Endometrial microvascular endothelial cells (primary cell): ENCODE data around the gene HOXC9. TPM values are rescaled to one million over a fixed set of nuclear protein-coding genes. Genes with fewer than 3 reads are reported as not detected.

Experiments used
- in situ Hi-C: cut with HindIII; loops from 2 replicates; pipeline ENCODE4 v1.10.0; 2017; ENCODE audit warnings: low sequenced_read_pairs, low pct_unique_long_range_greater_than_20kb; ENCODE audit errors: inconsistent ontology term
- total RNA-seq: library from RNA; depleted of rRNA; stranded (reverse); fragments of >200 nt; gene quantifications from one replicate; pipeline ENCODE4 v1.2.3, GENCODE V29; 2015; ENCODE audit errors: inconsistent ontology term

The HOXC9 gene
- not detected for total RNA-seq

DNA sequence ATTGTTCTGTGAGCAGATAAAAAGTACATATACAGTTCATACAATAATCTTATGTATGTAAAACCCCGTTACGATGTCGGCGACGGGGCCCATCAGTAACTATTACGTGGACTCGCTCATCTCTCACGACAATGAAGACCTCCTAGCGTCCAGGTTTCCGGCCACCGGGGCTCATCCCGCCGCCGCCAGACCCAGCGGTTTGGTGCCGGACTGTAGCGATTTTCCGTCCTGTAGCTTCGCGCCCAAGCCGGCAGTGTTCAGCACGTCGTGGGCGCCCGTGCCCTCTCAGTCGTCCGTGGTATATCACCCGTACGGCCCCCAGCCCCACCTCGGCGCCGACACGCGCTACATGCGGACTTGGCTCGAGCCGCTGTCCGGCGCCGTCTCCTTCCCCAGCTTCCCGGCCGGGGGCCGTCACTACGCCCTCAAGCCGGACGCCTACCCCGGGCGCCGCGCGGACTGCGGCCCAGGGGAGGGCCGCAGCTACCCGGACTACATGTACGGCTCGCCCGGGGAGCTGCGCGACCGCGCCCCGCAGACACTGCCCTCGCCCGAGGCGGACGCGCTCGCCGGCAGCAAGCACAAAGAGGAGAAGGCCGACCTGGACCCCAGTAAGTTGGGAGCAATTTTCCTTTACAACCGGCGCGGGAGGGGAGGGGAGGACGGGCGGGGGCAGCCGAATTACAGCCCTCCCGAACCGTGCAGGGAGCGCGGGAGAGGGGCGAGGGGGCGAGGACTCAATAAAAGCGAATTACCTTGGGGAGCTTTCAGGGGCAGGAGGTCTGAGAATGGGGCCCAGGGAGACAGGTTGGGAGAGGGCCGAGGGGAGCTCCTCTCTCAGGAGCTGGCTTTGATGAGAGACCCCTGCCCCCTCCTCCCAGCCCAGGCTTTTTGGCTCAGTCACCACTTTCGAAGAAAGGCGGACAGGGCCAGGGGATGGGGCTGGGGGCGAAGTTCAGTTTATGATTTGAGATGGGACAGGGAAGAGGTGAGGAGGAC, at the start of gene HOXC9:
Gene HOXC9 (plus strand): TSS at position 46 of the 999 bp plus-strand sequence. CDS start 28 bp downstream, at position 74.
- in situ Hi-C loops: loop anchor here (25.0 kb wide), 1 partner anchor 212 kb away; no protein-coding TSS in a partner anchor

DNA sequence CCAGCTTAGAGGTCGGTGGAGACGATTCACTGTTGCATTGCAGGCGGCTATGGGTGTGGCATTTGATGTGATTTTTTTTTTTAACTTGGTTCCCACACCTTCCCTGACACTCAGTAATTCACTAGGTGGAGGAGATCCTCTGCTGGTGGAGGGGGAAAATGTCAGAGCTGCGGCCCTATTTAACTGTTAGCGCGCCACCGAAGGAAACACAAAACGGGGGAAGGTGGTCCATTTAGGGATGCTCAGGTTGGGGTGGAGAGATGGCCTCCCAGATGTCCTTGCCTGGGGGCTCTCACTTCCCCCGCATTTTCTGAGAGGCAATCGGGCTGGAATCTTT, 49.6 kb upstream of the HOXC9 start:
- in situ Hi-C loops: no loop called here

DNA sequence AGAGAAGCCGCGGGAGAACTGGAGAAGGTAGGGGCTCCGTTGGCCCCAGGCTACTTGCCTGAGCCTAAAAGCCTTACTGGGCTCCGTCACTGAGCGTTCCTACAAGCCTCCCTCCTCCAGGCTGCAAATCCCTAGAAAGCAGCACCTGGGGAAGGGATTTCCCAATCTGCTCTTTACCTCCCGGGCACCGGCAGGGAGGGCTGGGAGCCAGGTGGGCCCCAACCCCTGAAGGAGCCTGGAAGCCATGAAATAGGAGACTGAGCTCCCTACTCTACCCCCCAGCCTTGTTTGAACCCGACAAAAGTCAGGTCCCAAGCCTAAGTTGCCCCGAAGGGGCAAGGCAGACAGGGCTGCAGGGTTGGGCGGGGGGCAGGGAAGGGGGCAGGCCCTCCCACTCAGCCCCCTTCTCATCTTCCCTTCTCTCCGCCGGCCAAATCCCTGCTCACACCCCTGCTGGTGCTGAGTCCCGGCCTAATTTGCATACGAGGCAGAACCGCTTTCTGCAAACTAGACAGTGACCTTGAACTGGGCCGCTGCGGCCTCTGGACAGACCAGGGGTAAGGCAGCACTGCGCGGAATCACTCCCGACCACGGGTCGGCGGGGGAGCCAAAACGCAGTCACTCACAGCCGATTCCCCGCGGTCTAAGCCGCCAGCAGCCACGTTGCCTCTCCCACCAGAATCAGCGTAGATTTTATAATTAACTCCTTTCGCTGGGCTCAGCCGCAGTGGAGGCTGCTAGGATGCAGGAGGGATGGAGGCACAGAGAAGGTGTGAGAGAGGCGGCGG, 49.0 kb upstream of the HOXC9 start:
- in situ Hi-C loops: no loop called here

DNA sequence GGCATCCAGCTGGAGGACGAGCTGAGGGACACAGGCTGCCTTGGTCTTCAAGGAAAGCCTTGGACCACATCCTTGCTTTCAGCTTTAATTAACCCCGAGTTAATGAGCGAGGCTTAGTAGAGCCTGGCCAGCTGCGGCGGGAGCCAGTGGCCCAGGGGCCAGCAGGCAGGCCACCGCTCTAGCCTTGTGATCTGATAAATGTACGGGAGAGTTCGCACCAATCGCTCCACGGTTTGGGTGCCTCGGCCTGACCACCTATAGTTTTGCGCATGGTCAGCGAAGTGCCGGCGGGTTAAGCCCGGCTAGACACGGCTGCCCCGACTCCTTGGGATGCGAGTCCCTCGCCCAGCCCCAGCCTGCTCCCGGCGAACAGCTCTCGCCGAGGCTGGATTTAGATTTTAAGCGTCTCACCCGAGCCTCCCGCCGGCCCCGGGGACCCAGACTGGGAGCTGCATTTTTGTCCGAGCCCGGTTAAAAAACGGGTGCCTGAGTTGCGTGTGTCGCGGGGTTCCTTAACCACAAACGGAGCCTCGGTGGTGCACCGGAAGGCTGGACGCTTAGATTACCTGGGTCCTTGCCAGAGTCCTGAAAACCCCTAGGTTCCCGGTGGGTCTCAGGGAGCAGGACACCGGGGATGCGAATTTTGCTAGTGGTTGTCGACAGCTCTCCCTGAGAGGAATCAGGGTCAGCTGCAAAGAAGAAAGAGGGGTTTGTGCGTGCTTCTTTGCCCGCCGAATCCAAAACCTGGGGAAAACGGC, 48.2 kb upstream of the HOXC9 start:
- in situ Hi-C loops: no loop called here

DNA sequence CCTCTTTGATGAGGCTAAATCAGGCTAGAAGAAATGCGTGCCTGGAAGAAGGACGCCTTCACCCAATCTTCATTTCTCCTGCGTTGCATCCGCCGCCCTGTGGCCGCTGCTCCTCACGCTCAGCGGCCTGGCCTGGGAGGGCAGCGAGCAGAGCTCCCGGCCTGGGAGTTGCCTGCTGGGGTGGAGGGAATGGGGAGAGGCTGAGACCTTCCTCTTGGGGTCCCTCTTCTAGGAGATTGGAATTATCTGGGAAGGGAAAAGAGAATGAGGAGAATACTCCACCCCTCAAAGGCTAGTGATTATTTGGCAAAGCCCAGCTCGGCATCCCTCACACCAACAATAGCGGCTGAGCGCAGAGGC, 47.6 kb upstream of the HOXC9 start:
- in situ Hi-C loops: no loop called here

DNA sequence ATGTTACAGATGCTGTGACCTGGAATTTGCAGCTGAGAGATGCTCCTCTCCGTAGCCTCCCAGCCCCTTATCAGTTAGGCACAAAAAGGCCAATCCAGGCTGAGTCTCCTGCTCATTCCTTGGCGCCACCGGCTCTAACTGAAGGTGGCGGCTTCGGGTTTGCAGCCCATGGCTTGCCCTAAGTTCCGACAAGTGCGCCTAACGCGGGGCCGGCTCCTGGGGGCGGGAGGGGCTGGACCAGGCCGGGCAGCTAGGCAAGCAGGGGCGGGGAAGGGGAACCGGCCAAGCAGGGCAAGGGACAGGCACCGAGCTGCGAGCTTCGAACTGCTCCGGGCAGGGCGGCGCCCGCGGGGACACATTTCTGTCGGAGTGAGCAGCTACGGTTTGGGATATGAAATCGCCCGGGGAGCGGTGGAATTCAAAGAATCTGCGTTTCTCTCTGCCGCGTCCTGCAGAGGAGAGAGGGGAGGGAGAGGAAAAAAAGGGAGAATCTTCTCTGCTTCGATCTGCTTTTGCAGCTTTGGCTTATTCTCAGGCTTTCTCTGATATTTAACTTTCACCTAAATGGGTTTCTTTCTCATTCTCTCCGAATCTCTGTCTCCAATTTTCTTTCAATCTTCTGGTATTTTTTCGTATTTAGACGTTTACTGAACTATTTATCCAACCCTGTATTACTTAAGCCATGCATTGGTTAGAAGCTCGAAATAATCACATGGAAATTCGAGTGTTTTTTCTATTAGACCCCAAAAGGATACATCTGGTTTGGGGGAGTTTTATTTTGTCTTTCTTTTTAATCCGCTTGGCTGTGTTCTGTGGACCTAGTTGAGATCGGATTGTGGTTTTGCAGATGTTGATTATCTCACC, 46.9 kb upstream of the HOXC9 start:
- in situ Hi-C loops: no loop called here

DNA sequence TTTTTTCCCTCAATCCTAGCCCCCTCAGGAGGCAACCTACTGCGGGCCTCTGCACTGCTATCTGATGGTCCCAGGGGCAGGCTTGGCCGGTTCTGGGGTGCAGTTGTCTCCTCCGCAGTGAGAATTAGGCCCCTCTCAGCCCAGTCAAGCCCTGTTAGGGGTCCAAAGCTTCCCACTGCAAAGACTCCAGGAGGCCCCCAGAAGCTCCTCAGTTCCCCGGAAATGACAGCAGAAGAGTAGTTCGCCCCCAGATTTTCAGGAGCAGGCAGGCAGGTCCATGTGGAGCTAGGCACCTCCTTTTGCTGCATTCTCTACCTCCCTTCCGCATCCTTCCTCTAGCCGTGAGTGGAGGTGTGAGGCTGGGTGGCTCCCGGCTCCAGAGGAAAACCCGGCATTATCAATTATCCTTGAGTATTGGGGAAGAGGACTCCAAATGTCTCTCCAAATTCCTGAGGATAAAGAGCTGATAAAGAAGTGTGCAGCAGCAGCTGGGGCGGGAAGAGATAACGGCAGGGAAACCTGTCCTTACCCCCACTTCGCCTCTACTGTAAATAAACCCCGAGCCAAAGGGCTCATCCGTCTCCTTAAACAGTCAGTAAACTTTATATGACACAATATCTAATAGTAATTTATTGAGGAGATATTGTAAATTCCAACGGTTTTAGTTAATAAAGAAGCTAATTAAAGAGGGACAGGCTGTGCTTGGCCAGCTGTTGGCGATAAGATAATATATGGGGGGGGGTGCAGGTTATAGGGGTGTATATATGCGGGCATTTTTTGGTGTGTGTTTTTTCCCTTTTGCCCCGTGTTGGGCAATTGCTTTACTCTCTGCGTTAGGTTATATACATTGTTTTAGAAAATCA, 45.9 kb upstream of the HOXC9 start:
- in situ Hi-C loops: no loop called here

DNA sequence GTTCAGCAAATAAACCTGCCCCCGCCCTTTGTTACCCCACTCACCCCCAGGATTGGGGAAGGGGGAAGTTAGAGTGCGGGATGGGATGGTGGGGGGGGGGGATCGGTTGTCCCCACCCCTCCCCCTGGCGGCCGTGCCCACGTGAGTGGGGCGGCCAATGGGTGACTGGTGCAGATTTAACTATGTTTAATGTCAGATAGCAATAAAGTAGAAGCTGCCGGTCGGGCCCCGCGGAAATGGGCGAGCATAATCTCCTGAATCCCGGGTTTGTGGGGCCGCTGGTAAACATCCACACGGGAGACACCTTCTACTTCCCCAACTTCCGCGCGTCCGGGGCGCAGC, 45.3 kb upstream of the HOXC9 start, which contains the start of gene HOXC12:
Gene HOXC12 (plus strand): TSS at position 210 of the 342 bp plus-strand sequence. CDS start 27 bp downstream, at position 237.
- in situ Hi-C loops: no loop called here

DNA sequence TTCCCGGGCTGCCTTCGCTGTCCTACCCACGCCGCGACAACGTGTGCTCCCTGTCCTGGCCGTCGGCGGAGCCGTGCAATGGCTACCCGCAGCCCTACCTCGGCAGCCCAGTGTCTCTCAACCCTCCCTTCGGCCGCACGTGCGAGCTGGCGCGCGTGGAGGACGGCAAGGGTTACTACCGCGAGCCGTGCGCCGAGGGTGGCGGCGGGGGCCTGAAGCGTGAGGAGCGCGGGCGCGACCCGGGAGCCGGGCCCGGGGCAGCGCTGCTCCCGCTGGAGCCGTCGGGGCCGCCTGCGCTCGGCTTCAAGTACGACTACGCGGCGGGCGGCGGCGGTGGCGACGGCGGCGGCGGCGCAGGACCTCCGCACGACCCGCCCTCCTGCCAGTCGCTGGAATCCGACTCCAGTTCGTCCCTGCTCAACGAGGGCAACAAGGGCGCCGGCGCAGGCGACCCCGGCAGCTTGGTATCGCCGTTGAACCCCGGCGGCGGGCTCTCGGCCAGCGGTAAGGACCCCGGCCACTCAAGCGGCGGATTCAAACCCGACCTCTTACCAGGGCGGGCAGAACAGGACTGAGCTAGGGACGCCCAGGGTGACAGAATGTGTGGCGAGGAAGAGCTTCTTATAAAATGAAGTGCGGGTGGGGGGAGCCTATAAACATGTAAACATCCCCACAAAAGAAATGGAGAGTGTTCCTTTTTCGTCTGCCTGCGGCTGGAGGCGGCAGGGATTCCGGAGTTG, 44.8 kb upstream of the HOXC9 start:
- in situ Hi-C loops: no loop called here

DNA sequence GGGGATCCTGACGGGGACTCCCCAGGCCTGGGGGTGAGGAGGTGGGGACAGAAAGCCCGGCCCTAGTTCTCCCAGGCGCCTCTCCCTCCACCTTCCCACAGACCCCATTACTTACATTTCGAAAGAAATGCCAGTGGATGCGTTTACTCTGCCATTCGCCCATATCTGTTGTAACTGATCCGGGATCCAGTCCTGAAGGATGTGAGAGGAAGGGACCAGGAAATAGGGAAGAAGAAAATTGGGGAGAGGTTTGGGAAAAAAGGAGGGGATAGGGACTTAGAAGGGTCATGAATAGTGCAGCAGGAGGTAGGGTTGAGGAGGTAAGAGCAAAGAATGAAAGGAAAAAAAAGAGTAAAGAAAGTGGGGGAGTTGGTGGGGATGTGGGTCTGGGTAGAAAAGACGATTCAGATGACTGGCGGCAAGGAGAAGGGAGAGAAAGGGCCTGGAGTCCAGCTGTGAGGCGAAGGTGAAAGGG, 44.1 kb upstream of the HOXC9 start:
- in situ Hi-C loops: no loop called here

DNA sequence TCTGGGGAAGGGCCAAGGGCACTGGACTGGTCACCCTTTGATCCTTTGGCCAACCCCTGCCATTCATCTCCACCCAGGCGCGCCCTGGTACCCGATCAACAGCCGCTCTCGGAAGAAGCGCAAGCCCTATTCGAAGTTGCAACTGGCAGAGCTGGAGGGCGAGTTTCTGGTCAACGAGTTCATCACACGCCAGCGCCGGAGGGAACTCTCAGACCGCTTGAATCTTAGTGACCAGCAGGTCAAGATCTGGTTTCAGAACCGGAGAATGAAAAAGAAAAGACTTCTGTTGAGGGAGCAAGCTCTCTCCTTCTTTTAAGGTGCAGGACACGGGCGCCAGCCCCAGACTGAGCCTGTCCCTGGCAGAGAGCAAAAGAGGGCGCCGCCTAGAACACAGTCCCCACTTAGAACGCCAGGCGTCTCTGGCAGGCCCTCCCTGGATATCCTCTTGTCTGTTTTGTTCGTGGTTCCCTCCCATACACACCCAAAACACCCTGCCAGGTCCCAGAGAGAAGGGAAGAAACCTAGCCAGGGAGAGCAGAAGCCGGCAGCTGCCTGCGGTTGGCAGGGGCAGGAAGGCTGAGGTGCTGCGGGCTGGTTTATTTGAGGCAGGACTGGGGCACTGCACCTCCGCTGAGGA, 43.6 kb upstream of the HOXC9 start:
- in situ Hi-C loops: no loop called here

DNA sequence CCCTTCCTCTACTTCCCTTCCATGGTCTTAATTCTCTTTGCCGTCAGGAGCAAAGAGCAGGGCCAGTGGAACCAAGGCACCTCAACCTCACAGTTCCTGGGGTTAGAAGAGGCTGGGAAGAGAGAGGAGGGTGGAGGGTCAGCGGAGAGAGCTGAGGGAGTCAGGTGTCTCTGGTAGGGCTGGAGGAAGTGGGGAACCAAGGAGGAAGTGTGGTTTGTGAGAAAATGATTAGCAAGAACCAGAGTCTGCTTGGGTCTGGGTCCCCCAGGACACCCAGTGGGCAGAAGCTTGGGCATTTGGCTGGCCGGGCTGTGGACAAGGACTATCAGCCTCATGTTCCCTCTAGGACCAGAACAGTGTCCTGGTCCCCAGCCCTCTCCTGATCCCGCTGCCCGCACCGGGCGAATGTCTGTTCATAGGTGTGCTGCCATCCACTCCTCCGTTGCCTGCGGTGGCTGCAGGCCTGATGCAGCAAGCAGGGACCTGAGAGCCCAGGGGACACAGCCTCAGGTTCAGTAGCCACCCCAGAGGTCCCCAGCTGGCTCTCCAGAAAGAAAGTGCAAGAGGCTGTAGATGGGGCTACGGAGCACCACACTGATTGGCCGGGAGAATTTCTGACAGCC, 42.9 kb upstream of the HOXC9 start:
- in situ Hi-C loops: no loop called here

DNA sequence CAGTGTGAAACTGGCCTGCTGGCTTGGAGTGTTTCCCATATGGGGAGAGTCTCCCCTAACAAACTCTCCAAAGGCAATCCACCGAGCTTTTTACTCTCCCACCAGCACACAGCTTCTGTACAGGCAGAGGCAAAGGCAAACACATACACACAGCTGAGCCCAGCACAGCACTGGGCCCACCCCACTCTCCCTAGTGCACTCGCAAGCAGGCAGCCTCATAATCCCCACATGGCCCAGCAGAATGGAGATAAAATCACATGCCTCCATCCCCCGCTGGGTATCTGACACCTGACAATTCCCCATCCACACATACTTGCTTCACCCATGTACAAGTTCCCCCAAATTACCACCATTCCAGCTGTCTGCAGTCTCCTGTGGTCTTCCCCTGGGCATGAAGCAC, 41.8 kb upstream of the HOXC9 start:
- in situ Hi-C loops: no loop called here

DNA sequence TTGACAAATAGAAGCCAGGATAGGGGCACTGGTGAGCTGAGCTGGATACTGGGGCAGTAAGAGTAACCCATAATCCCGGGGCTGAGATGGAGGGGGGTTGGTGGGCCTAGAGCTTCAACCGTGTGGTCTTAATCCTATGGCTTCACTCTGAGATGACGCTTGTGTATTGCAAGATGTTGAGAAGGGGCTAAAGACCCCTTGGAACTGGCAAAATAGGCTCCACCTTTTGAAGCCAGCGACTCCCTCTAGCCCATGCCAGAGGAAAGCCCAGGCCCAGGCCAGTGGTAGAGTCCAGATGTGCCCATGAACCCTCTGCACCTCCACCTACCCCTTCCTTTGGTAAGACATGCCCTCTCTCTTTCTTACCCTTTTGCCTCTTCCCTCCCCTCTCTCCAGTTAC, 40.6 kb upstream of the HOXC9 start:
- in situ Hi-C loops: no loop called here

DNA sequence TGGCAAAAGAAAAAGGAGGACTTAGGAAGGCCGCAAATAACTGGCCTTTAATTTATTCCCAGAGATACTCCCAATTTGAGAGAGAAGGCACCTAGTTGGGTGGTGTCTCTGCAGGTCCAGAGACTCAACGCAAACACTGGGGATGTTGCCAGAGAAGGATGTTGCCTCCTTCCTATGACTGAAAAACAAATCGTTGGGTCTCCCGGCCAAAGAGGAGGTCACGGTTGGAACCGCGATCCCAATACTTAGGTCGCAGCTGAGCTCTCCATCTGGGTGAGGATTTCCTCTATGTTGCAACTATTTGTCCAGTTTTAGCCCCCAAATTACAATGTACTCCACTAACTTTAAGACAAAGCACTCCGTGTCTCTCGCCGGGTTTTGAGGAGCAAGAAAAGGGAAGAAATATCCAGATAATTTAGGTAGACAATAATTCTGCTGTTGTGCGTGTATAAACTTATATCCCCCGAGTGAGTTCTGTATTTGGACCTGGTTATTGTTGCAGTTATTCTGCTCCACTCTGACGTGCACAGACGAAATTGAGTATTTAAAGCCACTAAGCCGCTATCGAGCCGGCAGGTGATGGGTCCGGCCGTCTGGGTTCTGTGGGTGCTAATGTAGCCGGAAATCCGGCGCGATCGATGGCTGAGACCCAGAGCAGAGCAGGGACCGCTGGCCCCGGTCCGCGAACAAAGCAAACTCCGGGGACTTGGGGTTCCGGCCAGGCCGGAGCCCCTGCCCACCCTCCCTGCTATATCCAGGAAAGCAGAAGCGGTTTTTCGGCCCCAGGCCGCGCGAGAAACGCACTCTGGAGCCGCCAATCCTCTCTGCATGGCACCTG, 39.6 kb upstream of the HOXC9 start:
- in situ Hi-C loops: no loop called here
